Measurements from ENCODE around the gene LAMA2. TPM values are rescaled to one million over a fixed set of nuclear protein-coding genes. Genes with fewer than 3 reads are reported as not detected.

LAMA2 gene
- total RNA-seq, 6 experiments from 2014 or later = 2.9 to 12.1 (median 6.2) TPM

DNA sequence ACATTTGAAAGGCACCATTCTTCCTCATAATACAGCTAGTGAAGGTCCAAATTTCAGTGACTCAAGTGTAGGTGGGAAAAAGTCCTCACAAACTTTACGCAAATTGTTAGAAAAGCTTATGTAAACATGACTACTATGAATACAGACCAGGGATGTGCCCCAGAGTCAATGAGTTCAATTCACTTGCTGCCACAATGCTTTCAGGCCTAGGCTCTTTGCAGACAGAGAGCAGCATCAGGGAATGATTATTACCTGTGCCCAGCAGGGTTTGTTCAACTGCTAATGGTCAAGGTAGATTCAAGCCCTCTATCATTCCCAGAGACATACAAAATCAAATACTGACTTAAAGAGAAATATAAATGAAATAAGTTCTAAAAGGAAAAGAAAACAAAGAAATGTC lies 84.0 kb downstream of the LAMA2 start:
- H3K4me3 ChIP-seq = no peak overlapping the region
- no peaks in the 10 kb centered on the region for H3K4me1 ChIP-seq
- 50% methylated on average over 1 of the region's 1 CpG for WGBS (ENCODE audit: insufficient coverage, low coverage, low lambda C conversion rate, missing lambda C conversion rate)
- no peak for TF ChIP-seq POLR2A (IDR thresholded peaks at IDR 0.05)
- TF ChIP-seq, protein P1, sequence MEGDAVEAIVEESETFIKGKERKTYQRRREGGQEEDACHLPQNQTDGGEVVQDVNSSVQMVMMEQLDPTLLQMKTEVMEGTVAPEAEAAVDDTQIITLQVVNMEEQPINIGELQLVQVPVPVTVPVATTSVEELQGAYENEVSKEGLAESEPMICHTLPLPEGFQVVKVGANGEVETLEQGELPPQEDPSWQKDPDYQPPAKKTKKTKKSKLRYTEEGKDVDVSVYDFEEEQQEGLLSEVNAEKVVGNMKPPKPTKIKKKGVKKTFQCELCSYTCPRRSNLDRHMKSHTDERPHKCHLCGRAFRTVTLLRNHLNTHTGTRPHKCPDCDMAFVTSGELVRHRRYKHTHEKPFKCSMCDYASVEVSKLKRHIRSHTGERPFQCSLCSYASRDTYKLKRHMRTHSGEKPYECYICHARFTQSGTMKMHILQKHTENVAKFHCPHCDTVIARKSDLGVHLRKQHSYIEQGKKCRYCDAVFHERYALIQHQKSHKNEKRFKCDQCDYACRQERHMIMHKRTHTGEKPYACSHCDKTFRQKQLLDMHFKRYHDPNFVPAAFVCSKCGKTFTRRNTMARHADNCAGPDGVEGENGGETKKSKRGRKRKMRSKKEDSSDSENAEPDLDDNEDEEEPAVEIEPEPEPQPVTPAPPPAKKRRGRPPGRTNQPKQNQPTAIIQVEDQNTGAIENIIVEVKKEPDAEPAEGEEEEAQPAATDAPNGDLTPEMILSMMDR (IDR thresholded peaks at IDR 0.05) = no peak
- no peaks in the 10 kb centered on the region for H3K9me3 ChIP-seq
- H3K27ac ChIP-seq = no peak overlapping the region
- no peaks in the 10 kb centered on the region for H3K27me3 ChIP-seq
- ATAC-seq = no peak
- DNase-seq = no peak
- no peaks in the 10 kb centered on the region for H3K36me3 ChIP-seq
- intact Hi-C loops (cut with DNase I) = no loop called here

DNA sequence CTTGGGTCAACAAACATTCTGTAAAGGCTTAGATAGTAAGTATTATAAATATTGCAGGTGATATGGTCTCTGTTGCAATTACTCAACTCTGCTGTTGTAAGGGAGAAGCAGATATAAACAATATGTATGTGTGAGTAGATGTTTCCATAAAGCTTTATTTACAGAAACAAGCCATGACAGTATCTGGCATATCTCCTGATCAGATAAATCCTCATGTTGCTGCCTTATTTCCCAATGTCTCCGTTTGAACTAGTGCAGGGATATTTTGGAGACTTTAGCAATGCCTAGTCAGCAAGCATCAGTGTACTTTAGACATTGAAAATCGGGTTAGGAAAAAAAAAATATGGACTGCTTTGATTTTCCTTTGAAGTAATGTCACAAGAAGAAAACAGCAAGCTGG lies 96.1 kb downstream of the LAMA2 start:
- Histone ChIP-seq H3K4me1 (no peaks in the 10 kb centered on the region), H3K27me3 (no peaks in the 10 kb centered on the region), H3K36me3 (no peaks in the 10 kb centered on the region), H3K9me3 (no peaks in the 10 kb centered on the region), H3K4me3 (no peak overlapping the region), H3K27ac (no peak overlapping the region)
- intact Hi-C loops (cut with DNase I) = no loop called here
- no peak for ATAC-seq
- WGBS (ENCODE audit: insufficient coverage, low coverage, low lambda C conversion rate, missing lambda C conversion rate) = 21% methylated on average over 2 of the region's 2 CpGs
- no peak for DNase-seq
- no peak for TF ChIP-seq POLR2A (IDR thresholded peaks at IDR 0.05)

DNA sequence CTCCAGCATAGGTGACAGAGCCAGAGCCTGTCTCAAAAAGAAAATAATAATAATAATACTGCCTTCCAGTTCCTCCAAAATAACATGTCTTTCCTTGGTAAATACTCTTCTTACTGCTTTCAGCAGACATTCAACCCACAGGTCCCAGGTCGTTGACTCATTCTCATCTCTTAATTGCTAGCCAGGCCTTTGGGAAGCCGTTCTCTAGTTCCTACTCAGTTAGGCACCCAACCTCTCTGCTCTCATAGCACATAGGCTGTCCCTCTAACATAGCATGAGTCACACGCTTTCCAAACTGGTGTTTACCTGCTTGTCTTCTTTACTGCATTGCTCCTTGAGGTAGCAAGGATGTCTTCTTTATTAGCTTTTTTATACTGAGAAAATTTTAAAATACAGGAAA lies 98.8 kb downstream of the LAMA2 start:
- Histone ChIP-seq H3K9me3 (no peaks in the 10 kb centered on the region), H3K4me1 (no peaks in the 10 kb centered on the region), H3K36me3 (no peaks in the 10 kb centered on the region), H3K27me3 (no peaks in the 10 kb centered on the region), H3K4me3 (no peak overlapping the region), H3K27ac (no peak overlapping the region)
- no peak for ATAC-seq
- TF ChIP-seq, protein P1 (IDR thresholded peaks at IDR 0.05) = no peak
- no peak for TF ChIP-seq POLR2A (IDR thresholded peaks at IDR 0.05)
- WGBS (ENCODE audit: insufficient coverage, low coverage, low lambda C conversion rate, missing lambda C conversion rate) = 31% methylated on average over 3 of the region's 3 CpGs
- intact Hi-C loops (cut with DNase I) = no loop called here
- DNase-seq = no peak

DNA sequence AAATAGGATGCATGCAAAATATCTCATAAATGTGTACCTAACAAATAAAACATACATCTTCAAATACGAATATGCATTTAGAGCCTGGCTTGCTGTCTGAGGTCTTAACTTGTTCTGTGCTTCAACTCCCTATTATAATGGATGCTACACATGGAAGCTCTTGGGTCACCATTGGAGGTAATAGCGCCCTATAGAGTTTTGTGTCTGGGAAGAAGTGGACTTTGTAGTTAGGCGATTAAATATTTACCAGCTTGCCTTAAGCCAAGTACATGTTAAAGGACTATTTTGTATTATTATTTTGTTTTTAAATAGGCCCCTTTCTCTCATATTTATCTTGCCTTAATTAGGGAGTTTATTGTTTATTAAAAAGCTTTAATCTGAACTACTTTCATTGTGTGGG lies 107.4 kb downstream of the LAMA2 start:
- 40% methylated on average over 3 of the region's 3 CpGs for WGBS (ENCODE audit: insufficient coverage, low coverage, low lambda C conversion rate, missing lambda C conversion rate)
- TF ChIP-seq POLR2A (IDR thresholded peaks at IDR 0.05) = no peak
- TF ChIP-seq, protein P1 (IDR thresholded peaks at IDR 0.05) = no peak
- H3K27me3 ChIP-seq = no peaks in the 10 kb centered on the region
- H3K4me1 ChIP-seq = no peaks in the 10 kb centered on the region
- no peak overlapping the region for H3K27ac ChIP-seq
- no peaks in the 10 kb centered on the region for H3K9me3 ChIP-seq
- ATAC-seq = no peak
- intact Hi-C loops (cut with DNase I) = no loop called here
- no peaks in the 10 kb centered on the region for H3K36me3 ChIP-seq
- DNase-seq = no peak
- no peak overlapping the region for H3K4me3 ChIP-seq

DNA sequence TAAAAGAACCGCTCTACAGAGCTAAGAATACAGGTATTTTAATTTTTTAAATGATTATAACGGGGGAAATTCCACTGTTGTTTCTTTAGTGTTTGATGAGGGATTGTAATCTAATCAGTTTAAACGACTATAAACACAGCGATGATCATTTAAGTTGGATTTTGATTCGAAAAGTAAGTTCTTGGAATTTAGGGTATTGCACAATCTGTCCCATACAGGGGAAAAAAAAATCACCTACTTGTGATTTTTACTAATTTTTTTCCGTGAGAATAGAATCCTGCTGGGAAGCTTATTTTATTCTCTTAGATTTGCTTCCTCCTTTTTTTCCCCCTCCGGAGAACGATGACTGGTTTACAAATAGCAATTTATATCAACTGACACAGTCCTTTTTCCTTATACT lies 108.0 kb downstream of the LAMA2 start:
- WGBS (ENCODE audit: insufficient coverage, low coverage, low lambda C conversion rate, missing lambda C conversion rate) = 56% methylated on average over 8 of the region's 8 CpGs
- no peak overlapping the region for H3K27ac ChIP-seq
- no peaks in the 10 kb centered on the region for H3K36me3 ChIP-seq
- DNase-seq (no peak), ATAC-seq (no peak)
- intact Hi-C loops (cut with DNase I) = no loop called here
- no peaks in the 10 kb centered on the region for H3K9me3 ChIP-seq
- H3K4me3 ChIP-seq = no peak overlapping the region
- no peaks in the 10 kb centered on the region for H3K4me1 ChIP-seq
- TF ChIP-seq POLR2A (IDR thresholded peaks at IDR 0.05) = no peak
- TF ChIP-seq, protein P1 (IDR thresholded peaks at IDR 0.05) = no peak
- H3K27me3 ChIP-seq = no peaks in the 10 kb centered on the region

All from right lobe of liver (tissue), 6 donors.